Measurements from ENCODE around the gene EPS15. TPM values are rescaled to one million over a fixed set of nuclear protein-coding genes. Genes with fewer than 3 reads are reported as not detected.

EPS15 gene
- polyA plus RNA-seq, 1 donor = 28.7 TPM

DNA sequence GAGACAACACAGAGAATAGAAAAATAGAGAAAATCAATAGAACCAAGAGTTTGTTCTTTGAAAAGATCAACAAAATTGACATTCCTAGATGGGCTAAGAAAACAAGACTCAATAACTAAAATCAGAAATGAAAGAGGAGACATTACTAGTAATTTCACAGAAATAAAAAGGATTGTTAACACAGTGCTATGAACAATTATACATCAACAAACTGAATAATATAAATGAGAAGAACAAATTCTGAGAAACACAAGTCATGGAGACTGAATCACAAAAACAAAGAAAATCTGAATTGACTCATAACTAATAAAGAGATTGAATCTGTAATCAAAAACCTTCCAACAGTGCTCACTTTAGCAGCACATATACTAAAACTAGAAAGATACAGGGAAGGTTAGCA is 137.1 kb downstream of the EPS15 start:
- DNase-seq (ENCODE audit: low read depth) = no peak

DNA sequence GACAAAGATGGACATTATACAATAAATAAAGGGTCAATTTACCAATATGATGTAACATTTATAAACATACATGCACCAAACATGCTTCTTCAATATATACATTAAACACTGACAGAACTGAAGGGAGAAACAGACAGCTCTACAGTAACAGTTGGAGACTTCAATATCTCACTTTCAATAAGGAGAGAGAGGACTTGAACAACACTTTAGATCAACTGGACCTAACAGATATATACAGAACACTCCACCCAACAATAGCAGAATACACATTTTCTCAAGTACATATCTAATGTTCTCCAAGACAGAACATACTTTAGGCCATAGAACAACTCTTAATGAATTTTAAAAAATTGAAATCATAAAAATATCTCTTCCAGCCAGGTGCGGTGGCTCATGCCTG is 138.1 kb downstream of the EPS15 start:
- DNase-seq (ENCODE audit: low read depth) = no peak

DNA sequence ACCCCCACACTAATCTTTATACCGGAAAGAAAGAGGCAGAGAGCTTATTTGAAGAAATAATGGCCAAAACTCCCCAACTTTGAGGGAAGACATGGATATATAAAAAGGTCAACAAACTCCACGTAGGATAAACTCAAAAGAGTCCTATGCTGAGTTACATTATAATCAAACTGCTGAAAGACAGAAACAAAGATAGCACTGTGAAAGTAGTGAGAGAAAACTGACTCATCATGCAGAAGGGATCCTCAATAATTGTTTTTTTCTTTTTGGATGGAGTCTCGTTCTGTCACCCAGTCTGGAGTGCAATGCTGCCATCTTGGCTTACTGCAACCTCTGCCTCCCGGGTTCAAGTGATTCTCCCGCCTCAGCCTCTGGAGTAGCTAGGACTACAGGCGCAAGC is 140.2 kb downstream of the EPS15 start:
- no peak for DNase-seq (ENCODE audit: low read depth)

DNA sequence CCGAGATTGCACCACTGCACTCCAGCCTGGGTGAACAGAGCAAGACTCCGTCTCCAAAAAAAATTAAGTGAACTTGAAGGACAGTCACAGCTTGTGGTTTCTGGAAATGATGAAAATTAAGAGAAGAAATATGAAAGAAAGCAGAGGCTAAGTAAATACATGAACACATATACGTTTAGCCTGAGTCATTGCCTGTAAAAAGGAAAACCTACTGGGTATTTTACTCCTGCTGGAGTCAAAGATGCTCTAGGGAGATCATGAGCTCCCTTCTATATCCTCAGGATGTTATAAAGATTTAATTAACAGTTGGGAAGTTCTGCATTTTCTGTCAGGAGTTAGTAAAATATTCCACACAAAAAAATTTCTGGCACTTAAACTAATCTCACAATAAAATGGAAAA is 145.2 kb downstream of the EPS15 start:
- DNase-seq (ENCODE audit: low read depth) = no peak

DNA sequence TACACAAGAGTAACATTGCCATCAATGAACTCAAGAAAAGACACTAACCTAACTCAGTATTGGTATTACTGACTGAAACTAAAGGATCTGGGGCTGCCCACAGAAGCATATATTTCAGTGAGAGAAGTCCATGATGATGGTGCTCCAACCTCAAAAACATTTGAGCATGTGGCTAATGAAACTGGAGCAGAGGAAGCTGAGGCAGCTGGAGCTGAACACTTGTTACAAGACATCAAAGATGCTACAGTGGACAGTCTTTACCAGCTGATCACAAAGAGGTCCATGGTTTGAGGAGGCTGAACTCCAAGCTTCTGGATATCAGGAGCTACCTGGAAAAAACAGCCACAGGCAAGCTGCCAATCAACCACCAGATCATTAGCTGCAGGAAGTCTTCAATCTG is 146.5 kb downstream of the EPS15 start:
- no peak for DNase-seq (ENCODE audit: low read depth)

DNA sequence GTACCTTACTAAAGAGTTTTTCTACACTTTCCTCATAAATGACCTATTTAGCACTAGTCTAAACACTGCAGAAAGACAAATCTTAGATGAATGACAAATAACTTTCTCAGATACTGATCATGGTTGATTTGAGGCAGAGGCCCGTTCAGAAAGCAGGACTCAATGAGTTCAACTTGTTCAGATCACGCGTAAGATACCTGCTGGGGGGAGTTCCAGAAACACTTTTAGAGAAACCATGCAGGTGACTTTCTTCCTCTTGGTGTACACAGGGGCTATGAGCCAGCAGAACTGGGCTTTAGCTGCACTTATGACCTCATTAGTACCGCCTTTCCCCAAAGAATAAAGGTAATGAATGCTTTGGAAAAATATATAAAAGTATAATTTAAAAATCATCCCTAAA is 149.9 kb downstream of the EPS15 start:
- DNase-seq (ENCODE audit: low read depth) = no peak

DNA sequence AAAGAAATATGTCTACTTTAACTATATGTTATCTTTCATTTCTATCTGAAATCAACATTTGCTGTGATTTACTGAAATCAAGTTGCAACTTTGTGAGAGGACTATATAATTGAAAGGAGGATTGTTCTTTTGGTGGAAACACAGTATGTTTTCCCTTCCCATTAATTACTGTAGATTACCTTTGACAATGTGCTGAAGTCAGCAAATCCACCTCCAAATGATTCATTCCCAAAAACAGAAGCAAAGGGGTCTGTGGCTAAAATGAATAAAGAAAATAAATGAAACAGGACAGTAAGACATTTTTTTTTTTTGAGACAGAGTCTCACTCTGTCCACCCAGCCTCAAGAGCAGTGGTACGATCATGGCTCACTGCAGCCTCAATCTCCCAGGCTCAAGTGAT is 153.3 kb downstream of the EPS15 start:
- no peak for DNase-seq (ENCODE audit: low read depth)

DNA sequence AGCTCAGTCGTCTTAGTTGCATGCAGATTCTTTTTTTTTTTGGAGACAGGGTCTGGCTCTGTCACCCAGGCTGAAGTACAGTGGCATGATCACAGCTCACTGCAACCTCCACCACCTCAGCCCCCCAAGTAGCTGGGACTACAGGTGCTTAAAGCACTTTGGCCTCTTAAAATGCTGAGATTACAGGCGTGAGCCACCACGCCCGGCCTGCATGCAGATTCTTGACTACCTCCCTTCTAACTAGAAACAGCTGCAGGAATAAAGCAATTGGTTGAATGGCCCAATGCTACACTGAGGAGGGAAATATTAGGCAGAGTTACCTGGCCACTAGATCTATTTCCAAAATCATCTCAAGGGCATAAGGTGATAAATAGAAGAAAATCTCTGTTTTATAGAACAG is 159.2 kb downstream of the EPS15 start:
- no peak for DNase-seq (ENCODE audit: low read depth)

DNA sequence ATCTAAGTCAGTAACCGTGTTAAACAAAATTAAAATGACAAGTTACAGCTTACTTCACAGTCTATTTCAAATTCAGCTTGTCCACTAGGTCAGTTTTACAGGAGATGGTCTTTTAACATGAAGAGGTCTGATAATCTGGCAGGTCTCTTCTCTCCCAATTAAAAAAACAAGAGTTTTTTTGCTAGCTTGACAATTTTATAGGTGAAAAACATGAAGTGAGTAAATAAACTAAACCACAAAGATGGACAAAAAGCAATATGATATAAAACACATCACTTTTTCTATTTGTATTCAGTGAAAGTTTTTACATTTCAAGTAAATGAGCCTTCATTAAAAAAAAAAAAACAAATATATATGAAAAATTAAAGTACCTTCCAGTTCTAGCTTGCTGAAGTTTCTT is 163.7 kb downstream of the EPS15 start:
- DNase-seq (ENCODE audit: low read depth) = no peak

DNA sequence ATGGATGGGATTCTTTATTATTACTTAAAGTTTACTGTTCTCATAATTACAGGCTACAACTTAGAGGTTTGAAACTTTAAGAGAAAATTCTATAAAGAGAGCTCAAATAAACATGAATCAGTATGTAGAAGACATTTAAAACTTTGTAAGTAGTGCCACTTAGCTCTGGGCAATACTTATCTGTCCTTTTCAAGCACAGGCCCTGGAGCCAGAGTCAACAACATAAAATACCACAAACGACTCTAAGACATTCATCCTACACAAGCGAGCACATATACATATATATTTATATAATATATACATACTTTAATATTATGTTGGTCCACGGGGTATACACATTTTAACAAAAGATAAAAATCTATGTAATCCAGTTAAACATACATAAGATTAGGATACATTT is 164.7 kb downstream of the EPS15 start:
- DNase-seq (ENCODE audit: low read depth) = no peak

DNA sequence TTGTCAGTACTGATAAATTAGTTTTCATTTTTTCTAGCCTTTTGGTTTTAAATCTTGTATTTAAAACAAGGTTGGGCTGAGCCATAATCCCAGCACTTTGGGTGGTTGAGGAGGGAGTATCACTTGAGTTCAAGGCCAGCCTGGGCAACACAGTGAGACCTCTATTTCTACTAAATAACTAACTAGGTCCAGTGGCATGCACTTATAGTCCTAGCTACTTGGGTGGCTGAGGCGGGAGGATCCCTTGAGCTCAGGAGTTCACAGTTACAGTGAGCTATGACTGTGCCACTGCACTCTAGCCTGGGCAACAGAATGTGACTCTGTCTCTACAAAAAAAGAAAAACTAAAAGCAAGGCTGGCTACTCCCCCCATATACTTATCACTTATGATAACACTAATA is 167.2 kb downstream of the EPS15 start:
- no peak for DNase-seq (ENCODE audit: low read depth)

DNA sequence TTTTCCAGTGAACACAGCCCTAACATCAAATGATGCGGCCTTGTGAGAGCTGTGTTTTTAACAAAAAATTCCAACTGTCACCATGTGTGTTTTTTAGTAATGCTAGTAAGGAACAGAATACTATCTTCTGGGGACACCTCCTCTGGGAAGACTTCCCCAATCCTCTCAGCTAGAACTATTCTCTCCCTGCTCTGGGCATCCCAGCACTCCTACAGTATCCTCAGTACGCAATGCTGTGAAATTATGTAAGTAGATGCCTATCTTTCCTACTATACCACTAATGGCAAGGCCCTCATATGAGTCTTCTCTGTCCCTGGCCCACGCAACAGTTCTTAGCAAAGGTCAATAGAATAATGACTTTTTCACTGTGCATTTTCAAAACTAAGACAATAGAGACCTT is 169.2 kb downstream of the EPS15 start:
- no peak for DNase-seq (ENCODE audit: low read depth)

DNA sequence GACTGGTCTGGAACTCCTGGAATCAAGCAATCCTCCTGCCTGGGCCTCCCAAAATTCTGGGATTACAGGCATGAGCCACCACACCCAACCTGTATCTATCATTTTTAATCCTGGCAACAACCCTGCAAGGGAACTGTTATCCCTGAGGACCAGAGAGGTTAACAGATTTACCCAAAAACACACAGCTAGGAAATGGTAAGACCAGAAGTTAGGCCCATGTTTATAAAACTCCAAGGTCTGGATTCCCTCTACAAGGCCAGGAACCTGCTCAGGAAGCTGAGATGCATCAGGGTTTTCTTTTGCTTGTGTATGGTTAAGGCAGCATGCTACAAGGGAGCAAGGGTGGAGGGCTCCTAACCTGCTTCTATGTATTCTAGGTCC is 170.9 kb downstream of the EPS15 start:
- DNase-seq (ENCODE audit: low read depth) = no peak

DNA sequence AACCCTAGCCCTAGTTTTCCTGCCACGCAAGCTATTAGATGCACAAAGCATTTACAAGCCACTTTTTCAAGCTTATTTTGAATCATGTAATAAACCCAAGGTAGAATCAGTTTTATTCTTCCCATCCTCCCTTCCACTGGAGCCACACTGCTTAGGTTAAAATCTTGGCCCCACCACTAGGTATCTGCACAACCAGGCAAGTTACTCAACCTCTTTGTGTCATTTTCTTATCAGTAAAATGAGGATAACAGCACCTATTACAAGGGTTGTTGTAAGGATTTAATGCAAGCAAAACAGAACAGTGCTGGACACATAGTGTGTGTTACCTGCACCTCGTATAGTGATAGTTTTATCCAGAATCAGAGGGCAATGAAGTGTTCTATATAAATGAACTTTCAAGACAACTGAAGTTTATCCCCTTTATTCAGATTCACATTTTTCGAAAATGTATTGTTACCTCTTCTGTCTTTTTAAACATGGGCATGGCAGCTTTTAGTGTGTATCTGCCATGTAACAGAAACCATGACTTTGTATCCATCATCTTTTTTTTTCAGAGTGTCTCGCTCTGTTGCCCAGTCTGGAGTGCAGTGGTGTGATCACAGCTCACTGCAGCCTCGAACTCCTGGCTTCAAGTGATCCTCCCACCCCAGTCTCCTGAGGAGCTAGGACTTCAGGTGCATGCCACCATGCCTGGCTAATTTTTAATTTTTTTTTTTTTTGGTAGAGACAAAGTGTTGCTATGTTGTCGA is 171.5 kb downstream of the EPS15 start:
- no peak for DNase-seq (ENCODE audit: low read depth)

DNA sequence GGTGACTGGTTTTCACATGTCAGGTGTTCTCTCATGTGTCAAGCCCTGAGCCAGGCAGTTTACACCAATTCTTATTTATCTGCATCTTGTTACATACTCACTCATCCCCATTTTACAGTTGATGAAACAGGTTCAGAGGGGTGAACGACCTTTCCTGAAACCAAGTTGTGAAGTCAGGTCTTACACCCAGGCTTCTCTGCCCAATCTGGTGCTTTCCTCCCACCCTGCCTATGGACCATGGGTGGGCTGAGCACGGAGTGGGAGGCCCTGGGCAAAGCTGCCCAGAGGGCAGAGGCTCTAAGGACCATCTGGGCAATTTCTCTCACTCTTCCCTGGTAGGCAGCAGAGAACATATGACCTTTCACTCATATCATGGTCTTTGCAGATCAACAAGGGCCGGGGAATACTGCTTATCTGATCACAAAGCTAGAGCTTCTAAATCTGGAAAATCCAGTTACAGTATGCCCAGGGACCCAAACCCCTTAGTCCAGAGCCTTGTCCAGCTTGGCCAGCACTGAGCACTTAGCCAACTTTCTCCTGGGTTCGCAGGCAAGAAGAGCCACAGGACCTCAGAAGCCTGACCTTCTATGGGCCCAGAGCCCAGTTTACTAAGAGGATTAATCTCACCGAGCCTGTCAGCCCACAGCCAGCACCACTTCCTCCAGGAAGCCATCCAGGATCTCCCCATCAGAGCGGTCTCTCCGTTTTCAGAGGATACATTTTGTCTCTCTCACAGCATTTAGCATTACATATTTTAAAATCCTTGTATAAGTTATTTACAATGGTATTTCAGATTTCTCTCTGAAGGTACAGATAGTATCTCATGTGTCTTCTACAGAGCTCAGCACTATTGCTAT is 172.8 kb downstream of the EPS15 start:
- DNase-seq (ENCODE audit: low read depth) = no peak

DNA sequence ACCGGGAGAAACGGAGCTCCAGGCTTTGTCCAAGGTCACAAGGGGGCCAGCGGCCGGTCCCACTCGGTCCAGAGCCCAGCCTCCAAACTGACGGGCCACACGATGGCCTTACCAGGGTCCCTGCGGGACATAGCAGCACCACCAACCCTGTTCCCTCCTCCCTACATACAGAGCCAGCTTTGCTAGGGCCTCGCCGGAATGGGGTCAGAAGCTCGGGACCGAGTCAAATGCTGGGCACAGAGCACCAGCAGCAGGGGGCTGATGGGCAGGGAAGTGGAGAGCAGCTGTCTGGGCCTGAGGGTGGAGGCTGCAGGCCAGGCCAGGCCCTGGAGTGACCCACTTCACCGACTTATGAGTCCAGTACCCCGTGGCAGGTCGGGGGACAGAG is 173.8 kb downstream of the EPS15 start:
- DNase-seq (ENCODE audit: low read depth) = no peak

DNA sequence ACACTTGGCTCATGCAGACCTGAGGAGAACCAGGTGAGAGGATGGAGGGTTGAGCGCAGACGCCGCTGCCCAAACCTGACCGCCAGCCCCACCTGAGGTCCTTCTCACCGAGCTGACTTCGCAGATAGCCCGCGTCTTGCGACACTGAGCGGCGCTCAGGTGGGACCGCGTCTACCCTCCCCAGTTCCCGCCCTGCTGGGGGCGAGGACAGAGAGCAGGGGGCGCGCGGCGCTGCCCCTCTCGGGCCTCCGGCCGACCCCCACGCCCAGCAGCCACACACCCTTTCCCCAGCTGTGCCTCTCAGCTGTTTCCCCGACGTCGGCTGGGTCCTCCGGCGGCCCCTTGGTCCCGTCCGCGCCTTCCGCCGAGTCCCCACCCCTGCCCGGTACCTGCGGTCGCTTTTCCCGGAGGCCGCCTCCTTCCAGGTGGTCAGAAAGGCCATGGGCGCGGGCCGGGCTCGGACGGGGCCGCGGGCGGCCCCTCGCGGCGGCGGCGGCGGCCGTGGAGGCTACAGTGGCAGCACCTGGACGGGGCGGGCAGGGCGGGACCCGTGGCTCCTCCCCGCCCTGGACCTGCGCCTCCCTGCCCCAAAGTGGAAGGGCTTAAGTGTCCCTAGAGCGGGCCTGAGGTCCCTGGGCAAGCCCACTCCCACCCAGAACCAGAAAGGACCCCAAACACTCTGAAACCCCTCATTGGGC is 174.3 kb downstream of the EPS15 start:
- DNase-seq (ENCODE audit: low read depth) = no peak

DNA sequence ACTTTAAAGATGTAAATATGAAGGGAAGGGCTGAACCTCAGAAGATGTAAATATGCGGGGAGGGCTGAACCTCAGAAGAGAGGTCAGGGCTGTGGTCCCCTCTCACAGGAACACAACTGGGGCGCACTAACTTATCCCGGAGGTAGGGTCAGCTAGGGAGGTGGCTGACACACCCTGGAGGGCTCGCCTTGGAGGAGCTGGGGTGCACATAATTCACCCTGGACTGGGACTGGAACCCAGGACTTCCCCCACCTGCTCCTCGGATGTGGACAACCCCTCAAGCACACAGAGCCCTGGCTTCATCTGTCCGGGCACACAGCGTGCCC is 174.8 kb downstream of the EPS15 start:
- no peak for DNase-seq (ENCODE audit: low read depth)

DNA sequence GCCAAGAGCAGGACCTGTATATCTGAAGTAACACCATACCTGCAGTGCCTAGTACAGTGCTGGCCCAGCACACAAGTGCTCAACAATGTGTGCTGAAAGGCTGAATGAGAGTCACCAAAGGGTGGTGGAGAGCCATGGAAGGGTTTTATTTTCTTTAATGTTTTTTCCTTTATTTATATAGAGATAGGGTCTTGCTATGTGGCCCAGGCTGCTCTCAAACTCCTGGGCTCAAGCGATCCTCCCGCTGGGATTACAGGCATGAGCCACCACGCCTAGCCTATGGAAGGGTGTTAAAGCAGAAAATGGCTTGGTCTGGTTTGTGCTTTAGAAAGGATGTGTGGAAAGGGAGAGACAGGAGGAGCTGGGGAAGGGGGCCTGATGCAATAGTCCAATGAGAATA is 175.4 kb downstream of the EPS15 start:
- no peak for DNase-seq (ENCODE audit: low read depth)

DNA sequence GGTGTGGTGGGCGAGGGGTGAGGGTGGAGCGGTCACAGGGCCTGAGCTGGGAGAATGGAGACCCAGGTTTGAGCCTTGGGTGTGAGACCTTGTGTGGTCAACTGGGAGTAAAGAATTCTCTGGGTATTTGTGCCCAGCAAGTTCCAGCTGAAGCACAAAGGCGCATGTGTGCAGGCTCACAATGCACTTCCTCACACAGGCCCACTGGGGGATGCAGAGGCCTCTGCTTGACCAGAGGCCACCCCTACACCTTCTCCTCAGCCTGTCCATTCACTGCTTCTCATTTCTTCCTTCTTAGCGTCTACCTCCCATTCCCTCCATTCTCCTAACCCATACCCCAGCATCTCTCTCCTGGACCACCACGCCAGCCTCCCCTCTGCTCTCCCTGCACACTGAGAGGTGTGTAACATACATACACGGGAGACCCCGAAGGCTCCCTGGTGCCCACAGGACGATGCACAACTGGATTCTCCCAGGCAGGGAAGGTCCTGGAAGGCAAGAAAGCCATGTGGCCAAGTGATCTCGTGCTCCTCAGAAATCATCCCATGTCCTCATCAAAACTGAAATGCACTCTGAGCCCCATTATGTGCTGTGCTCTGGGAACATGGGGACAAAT is 176.4 kb downstream of the EPS15 start:
- no peak for DNase-seq (ENCODE audit: low read depth)

DNA sequence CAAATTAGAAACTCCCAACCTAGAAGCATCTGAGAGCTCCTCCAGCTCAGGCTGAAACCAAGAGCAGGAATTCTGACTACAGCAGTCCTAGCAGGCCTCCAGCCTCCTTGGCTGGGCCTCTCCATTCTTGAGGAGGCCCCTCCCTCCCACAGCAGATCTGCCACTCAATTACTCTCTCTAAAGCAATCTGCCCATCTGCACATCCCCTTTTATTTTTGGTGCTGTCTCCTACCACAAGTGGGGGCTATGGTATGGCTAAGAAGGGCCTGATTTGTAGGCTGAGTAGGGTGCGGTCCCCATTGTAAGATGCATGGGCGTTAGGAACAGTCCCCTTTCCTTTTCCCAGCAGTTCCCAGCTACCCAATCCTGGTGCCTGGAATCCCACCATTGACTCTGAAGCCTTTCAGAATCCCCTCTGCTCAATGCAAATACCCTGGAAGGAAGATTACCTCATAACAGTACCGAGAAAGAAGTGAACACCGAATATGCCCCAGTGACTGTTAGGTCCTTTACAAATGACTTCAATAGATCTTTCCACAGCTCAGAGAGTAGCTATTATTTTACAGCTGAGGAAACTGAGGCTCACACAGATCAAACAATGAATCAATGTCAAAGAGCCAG is 177.1 kb downstream of the EPS15 start:
- DNase-seq (ENCODE audit: low read depth) = no peak

DNA sequence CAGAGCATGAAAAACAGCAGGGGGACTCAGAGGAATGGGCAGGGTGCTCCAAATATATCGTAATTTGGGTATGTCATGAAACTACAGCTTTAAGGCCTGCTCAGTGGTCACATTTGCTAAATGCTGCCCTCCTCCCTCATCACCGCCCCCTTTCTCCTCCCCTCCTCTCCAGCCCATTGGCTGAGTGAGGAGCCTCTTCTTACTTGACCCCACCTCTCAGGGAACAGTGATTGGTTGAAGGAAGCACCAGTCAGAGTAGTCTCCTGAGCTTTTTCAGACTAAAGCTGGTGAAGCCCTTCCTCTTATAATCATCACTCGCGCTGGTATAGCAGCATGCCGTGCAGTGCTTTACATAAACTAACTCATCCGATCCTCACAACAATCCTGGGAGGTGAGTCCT is 178.7 kb downstream of the EPS15 start:
- DNase-seq (ENCODE audit: low read depth) = no peak

Measured in forelimb muscle (tissue), 1 donor.